GM19025 (cell line): ENCODE measurements around the gene ELMO2.

ENCODE experiments used
- ATAC-seq: cut with Tn5 transposase; IDR thresholded peaks from one replicate; pipeline ENCODE4 v1.9.1; 2021; ENCODE audit warnings: mild to moderate bottlenecking, low read depth, moderate library complexity; ENCODE audit not compliant: unreplicated experiment

ELMO2 gene

GRCh38 chr20:46353500-46354206, 52.8 kb downstream of the ELMO2 start:
- ATAC-seq, result no peak

GRCh38 chr20:46352370-46352938, 54.0 kb downstream of the ELMO2 start:
- ATAC-seq, result no peak

- no peak for ATAC-seq
These were observed 54.9 kb downstream of the ELMO2 start for GRCh38 chr20:46351357-46352058.

DNA sequence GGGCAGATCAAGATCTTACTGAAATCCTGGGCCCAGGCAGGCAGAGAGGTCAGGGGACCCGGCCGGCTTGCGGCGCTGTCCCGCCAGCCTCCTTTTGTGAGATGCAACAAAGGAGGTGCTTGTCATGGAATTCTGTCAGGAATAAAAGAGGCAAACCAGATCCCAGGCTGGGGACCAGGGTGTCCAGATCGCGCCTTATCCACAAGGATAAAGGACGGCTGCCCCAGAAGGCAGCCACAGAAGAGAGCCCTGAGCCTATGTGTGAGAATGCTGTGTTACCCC, 55.5 kb downstream of the ELMO2 start:
- no peak for ATAC-seq

DNA sequence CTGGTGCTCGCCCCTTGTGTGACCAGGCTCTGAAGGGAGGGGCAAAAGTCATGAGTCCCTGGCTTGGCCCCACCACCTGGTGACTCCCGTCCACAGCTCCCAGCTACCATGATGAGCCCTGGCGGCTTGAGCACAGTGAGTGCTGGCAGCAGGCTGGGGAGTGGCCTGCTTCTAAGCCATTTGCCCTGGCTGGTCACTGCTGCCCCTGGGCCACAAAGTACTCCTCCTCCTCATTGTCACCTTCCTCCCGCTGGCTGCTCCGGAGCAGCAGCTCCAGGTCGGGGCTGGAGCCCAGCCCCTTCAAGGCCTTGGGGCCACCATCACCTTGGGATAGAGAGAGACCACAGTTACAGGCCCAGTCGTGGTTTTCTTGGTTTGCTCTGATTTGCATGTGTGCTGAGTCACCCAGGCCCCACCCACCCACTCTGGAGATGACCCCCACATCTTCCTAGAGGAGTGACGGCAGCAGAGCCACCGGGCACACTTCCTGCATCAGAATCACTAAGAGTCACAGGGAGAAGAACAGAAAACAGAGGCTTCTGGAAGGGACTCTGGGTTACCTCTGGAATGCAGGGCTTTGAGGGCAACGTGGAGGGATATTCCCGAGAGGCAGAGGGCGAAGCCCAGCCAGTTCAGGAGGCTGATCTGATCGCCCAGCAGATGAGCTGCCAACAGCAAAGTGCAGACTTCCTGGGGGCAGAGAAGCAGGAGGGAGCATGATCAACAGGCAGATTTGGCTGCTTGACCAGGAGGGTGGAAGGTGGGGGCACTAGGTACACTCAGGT, 56.0 kb downstream of the ELMO2 start:
- ATAC-seq, result peak; percentile 61

GRCh38 chr20:46349742-46350056, 56.7 kb downstream of the ELMO2 start:
- ATAC-seq, result no peak

DNA sequence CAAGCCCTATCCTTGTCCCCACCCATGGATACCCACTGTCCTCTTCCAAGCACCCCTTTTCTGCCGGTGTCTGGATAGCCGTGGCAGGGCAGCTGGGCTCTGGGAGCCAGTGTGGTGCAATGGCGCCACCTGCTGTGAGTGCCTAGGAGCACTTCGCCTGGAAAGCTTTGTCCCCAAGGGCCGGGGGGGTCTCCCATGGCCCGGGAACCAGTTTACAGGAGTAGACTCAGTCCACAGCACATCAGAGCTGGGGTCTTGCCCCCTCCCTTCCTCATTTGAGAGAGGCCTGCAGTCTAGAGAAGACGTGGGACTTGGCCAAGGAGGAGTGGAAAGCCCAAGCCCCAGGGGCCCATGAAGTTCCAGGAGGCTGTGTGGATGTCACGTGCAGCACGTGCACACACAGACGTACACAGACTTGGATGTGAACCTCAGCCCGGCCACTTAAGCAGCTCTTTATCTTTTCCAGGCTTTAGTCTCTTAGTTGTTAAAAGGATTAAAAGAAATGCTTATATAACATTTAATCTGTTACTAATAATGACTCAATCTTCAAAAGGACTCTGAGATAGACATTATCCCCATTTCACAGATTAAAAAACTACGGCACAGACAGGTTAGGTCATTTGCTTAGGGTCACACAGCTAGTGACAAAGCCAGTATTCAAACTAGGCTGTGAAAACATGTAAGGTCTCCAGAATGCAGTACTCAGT, 57.2 kb downstream of the ELMO2 start:
- ATAC-seq, result no peak

GRCh38 chr20:46347841-46348803, 58.3 kb downstream of the ELMO2 start:
- ATAC-seq, result no peak

GRCh38 chr20:46346770-46347169, 59.6 kb downstream of the ELMO2 start:
- ATAC-seq, result no peak

- ATAC-seq, result no peak
These were observed 61.8 kb downstream of the ELMO2 start for GRCh38 chr20:46344488-46345162.

- ATAC-seq, result no peak
These were observed 62.4 kb downstream of the ELMO2 start for GRCh38 chr20:46343975-46344357.

- ATAC-seq, result no peak
These were observed 63.0 kb downstream of the ELMO2 start for GRCh38 chr20:46343348-46343974.

DNA sequence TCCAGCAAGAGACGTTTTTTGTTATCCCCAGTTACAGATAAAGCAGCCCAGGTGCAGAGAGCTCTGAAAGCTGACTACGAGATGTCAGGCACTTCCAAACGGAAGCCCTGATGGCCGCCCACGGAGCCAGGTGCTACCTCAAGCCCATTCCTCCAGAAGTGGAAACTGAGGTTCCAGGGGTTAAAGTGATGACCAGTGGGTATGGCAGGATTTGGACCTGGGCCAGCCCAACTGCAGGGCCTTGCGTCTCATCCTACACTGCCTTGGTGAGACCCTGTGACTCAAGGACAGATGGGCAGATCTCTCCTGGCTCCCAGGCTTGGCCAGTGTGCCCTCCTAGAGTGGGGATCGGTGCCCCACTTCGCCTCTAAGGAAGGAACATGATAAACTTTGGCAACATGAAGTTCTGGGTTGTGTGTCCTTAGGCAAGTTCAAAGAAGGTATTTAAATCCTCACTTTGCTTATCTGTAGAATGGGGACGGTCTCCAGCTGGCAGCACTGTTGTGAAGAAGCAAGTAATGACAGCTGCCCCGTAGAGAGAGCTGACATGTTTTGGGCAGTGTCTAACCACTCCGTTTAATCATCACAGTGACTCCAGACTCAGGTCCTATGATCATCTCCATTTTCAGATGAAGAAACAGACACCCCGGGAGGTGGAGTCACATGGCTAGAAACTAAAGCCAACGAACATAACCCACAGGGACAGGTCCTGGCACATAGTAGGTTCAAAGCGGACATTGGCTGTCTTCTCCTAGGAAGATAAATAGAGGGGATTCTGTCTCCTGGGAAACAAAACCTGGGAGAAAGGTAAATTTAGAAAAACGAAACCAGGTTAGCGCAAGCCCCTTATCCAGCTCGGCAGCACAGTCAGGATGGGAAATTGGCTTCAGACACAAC, 63.7 kb downstream of the ELMO2 start:
- no peak for ATAC-seq

DNA sequence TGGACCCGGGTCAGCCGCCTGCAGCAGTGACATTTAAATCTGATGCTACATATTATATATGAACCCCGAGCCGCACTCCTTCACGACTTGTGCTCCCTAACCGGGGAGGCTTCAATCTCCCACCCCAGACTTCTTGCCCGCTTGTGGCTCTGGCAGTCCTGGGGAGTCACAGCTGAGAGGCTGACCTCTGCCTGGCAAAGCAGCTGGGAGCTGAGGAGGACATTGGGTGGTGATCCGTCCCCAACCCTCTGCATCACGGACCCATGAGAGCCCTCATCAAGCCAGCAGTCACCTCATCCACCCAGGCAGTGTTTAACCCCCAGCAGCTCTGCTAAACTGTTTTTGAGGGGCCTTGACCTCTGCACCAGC, 64.4 kb downstream of the ELMO2 start:
- no peak for ATAC-seq

DNA sequence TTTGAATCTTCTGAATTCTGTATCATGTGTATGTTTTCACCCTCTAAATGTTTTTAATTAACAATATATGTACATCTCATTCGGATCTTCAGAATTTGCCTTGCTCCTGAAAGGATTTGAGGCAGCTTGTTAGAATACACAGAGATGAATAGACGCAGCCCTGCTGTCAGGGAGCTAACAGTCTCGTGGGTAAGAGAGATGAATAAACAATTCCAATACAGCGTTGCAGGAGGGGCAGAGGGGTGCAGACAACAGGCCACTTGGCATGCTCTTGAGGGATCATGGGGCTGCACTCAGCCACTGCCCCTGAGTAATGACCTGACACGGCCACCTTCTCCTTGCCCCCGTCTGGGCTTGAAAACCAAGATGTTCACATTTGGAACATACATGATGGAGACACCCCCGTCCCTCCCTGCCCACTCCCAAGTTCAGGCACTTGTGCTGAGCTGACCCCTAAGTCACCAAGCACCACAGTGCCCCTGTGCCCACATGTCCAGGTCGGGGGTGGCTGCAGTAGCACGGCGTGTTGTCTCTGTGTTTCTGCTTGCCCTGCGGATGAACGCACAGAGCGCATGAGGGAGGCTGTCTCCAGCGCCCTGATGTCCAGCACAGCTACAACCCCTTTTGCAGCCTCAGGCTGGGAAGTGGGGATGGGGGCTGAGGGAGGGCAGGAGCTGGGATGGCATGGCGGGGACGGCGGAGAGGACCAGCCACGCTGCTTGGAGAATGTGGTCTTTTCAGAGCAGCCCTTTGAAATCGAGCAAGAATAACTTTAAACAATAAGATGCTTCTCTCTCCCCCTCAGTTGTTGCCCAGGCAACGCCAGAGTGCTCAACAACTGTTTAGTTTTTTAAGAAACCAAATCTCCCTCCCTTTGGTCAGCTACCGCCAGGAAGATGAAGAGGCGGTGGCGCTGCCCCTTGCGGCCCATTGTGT, 65.1 kb downstream of the ELMO2 start:
- ATAC-seq, result no peak

DNA sequence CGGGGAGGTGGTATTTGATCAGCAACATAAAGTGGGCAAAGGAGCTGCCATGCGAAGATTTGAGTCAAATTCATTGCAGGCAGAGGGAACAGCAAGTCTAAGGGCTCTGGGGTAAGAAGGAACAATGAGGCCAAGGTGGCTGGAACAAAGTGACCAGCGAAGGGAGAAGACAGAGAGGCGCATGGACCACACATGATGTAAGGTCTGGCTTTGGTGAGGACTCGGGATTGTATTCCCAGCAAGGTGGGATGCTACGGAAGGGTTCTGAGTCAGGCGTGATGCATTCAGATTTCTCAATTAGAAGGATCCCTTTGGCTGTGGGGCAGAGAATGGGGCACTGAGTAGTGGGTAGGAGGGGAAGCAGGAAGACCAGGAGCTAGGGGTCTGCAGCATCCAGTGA, 67.4 kb downstream of the ELMO2 start:
- no peak for ATAC-seq

DNA sequence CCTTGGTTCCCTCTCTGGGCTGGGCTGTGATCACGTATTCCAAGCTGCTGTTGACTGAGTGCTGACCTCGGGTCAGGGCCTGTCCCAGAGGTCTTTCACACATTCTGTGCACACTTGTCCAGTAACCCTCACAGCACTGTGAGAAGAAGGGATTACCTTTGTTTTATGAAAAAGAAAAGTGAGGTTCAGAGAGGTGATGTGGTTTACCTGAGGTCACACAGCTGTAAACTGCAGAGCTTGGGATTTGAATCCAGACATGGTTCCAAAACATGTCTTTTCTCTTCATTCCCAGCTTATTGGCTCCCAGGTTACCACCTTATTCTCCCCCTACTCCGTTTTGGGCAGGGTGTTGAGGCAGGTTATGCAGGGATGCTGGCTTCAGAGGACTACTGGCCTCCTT, 69.7 kb downstream of the ELMO2 start:
- ATAC-seq, result no peak
